Mesodermal cell (in vitro differentiated cells): Measurements from ENCODE around the gene A2M. TPM values are rescaled to one million over a fixed set of nuclear protein-coding genes. Genes with fewer than 3 reads are reported as not detected.
"Not testable (repeated sequence)": the region's sequence is repeated elsewhere in the genome, so short reads cannot be mapped to it uniquely, and the experiment has no call there.

ENCODE experiments used
- H3K27ac ChIP-seq: 2 replicates; pipeline ENCODE4 v1.7.0; 2013; ENCODE audit warnings: mild to moderate bottlenecking, low read depth, low read length, moderate library complexity; ENCODE audit not compliant: severe bottlenecking
- H3K36me3 ChIP-seq: 2 replicates; pipeline ENCODE4 v1.7.1; 2013; ENCODE audit warnings: mild to moderate bottlenecking, low read length, moderate library complexity; ENCODE audit not compliant: control insufficient read depth, insufficient read depth
- H3K4me1 ChIP-seq: one replicate; pipeline ENCODE4 v1.7.1; 2013; ENCODE audit warnings: mild to moderate bottlenecking, low read length; ENCODE audit not compliant: insufficient read depth, control insufficient read depth, poor library complexity, severe bottlenecking
- H3K4me3 ChIP-seq: 2 replicates; pipeline ENCODE4 v1.7.0; 2013; ENCODE audit warnings: low read length, control low read depth, mild to moderate bottlenecking; ENCODE audit not compliant: insufficient read depth, poor library complexity, severe bottlenecking; ENCODE audit errors: extremely low read depth
- H3K9me3 ChIP-seq: 2 replicates; pipeline ENCODE4 v1.7.1; 2013; ENCODE audit warnings: mild to moderate bottlenecking, low read length, moderate library complexity; ENCODE audit not compliant: control insufficient read depth
- WGBS, 2 experiments: methylation state at CpG; one replicate each; pipeline ENCODE4 v1.1.5; 2013; ENCODE audit warnings: missing lambda C conversion rate in 2 of 2; ENCODE audit not compliant: insufficient coverage in 2 of 2; 5-methylcytosine and 5-hydroxymethylcytosine counted together
- polyA plus RNA-seq, 2 experiments: library from polyadenylated mRNA; stranded (reverse); fragments of 50-300 nt; gene quantifications; one replicate each; pipeline ENCODE4 v1.2.3, GENCODE V29; 2013

A2M gene
- 106 TPM for polyA plus RNA-seq (2013, experiment 1 of 2)
- 76.9 TPM for polyA plus RNA-seq (2013, experiment 2 of 2)

- H3K36me3 ChIP-seq, result no peaks in the 10 kb centered on the region
- H3K4me3 ChIP-seq, result peak within 1 kb of the TSS; percentile 9
- H3K9me3 ChIP-seq, result no peaks in the 10 kb centered on the region
- 79 to 91% methylated on average over 4 to 8 of the region's 9 CpGs for WGBS, 2 experiments
- H3K4me1 ChIP-seq, result peaks cover 5% of the 10 kb centered on the region
- H3K27ac ChIP-seq, result peak within 1 kb of the TSS; percentile 0
Observed at GRCh38 chr12:9115731-9116559, at the start of gene A2M. Gene A2M (minus strand): TSS chr12:9115919. CDS start chr12:9115849, 70 bp downstream.

GRCh38 chr12:9163392-9163791 lies 47.7 kb upstream of the A2M start:
- Histone ChIP-seq H3K27ac (peak overlapping the region; percentile 68), H3K36me3 (no peaks in the 10 kb centered on the region), H3K4me1 (no peaks in the 10 kb centered on the region), H3K9me3 (no peaks in the 10 kb centered on the region), H3K4me3 (no peak overlapping the region)
- 70 to 80% methylated on average over 1 to 2 of the region's 5 CpGs for WGBS, 2 experiments

GRCh38 chr12:9156119-9156518 lies 40.4 kb upstream of the A2M start:
- no peak overlapping the region for H3K27ac ChIP-seq
- no peaks in the 10 kb centered on the region for H3K9me3 ChIP-seq
- no peaks in the 10 kb centered on the region for H3K36me3 ChIP-seq
- no peak overlapping the region for H3K4me3 ChIP-seq
- WGBS, 2 experiments, result 71 to 83% methylated on average over 1 to 4 of the region's 4 CpGs
- no peaks in the 10 kb centered on the region for H3K4me1 ChIP-seq

GRCh38 chr12:9149372-9149771 lies 33.7 kb upstream of the A2M start:
- no peak overlapping the region for H3K4me3 ChIP-seq
- no peaks in the 10 kb centered on the region for H3K36me3 ChIP-seq
- H3K27ac ChIP-seq, result no peak overlapping the region
- 83 to 91% methylated on average over 2 to 6 of the region's 6 CpGs for WGBS, 2 experiments
- no peaks in the 10 kb centered on the region for H3K4me1 ChIP-seq
- peaks cover under 1% of the 10 kb centered on the region for H3K9me3 ChIP-seq

GRCh38 chr12:9148926-9149325 lies 33.2 kb upstream of the A2M start:
- Histone ChIP-seq H3K36me3 (no peaks in the 10 kb centered on the region), H3K4me1 (no peaks in the 10 kb centered on the region), H3K4me3 (no peak overlapping the region), H3K27ac (no peak overlapping the region), H3K9me3 (peaks cover 5% of the 10 kb centered on the region)
- 83% methylated on average over 1 of the region's 2 CpGs; no CpG with 5 or more reads in 1 of the 2 experiments for whole genome bisulfite sequencing, 2 experiments

GRCh38 chr12:9147461-9147860 lies 31.7 kb upstream of the A2M start:
- no peaks in the 10 kb centered on the region for H3K4me1 ChIP-seq
- 100% methylated on average over 1 of the region's 2 CpGs; no CpG with 5 or more reads in 1 of the 2 experiments for WGBS, 2 experiments
- H3K9me3 ChIP-seq, result peaks cover 10% of the 10 kb centered on the region
- no peak overlapping the region for H3K4me3 ChIP-seq
- H3K36me3 ChIP-seq, result no peaks in the 10 kb centered on the region
- no peak overlapping the region for H3K27ac ChIP-seq

GRCh38 chr12:9144730-9145106 lies 29.0 kb upstream of the A2M start:
- WGBS, 2 experiments, result 86 to 88% methylated on average over 3 to 4 of the region's 4 CpGs
- Histone ChIP-seq H3K9me3 (peaks cover 17% of the 10 kb centered on the region), H3K4me3 (no peak overlapping the region), H3K36me3 (no peaks in the 10 kb centered on the region), H3K27ac (no peak overlapping the region), H3K4me1 (no peaks in the 10 kb centered on the region)

GRCh38 chr12:9143929-9144729 lies 28.4 kb upstream of the A2M start:
- H3K36me3 ChIP-seq, result no peaks in the 10 kb centered on the region
- no peak overlapping the region for H3K27ac ChIP-seq
- H3K9me3 ChIP-seq, result peaks cover 21% of the 10 kb centered on the region
- no peaks in the 10 kb centered on the region for H3K4me1 ChIP-seq
- no peak overlapping the region for H3K4me3 ChIP-seq
- 82 to 92% methylated on average over 2 of the region's 3 CpGs for WGBS, 2 experiments

GRCh38 chr12:9143137-9143536 lies 27.4 kb upstream of the A2M start:
- Histone ChIP-seq H3K4me3 (no peak overlapping the region), H3K4me1 (no peaks in the 10 kb centered on the region), H3K27ac (no peak overlapping the region), H3K9me3 (peaks cover 21% of the 10 kb centered on the region), H3K36me3 (no peaks in the 10 kb centered on the region)
- 78 to 96% methylated on average over 2 of the region's 2 CpGs for WGBS, 2 experiments

GRCh38 chr12:9139588-9140290 lies 24.0 kb upstream of the A2M start:
- H3K27ac ChIP-seq, H3K4me3 ChIP-seq, H3K4me1 ChIP-seq, H3K36me3 ChIP-seq: not testable (repeated sequence)
- peaks cover 21% of the 10 kb centered on the region for H3K9me3 ChIP-seq
- WGBS, 2 experiments, result 73 to 76% methylated on average over 2 of the region's 2 CpGs
